ENCODE results near the gene LSM8.

- TF ChIP-seq POLR2A (IDR thresholded peaks at IDR 0.05; ENCODE audit: low read depth, low read length), result no peak
- TF ChIP-seq POLR2AphosphoS5 (IDR thresholded peaks at IDR 0.05; ENCODE audit: low read depth, low read length), result no peak
- no peak for TF ChIP-seq TAF1 (IDR thresholded peaks at IDR 0.05; ENCODE audit: low read depth, low read length)
- no peak for TF ChIP-seq SPI1 (IDR thresholded peaks at IDR 0.05; ENCODE audit: low read depth, low read length)
- TF ChIP-seq POU2F2 (IDR thresholded peaks at IDR 0.05; ENCODE audit: low read depth, low read length), result no peak
- no peak for TF ChIP-seq PAX5 (IDR thresholded peaks at IDR 0.05; ENCODE audit: insufficient read depth, low read length, severe bottlenecking)
These were observed 31.8 kb upstream of the LSM8 start for GRCh38 chr7:118152149-118152548.
